HEK293 (cell line): ENCODE results near the gene TSR3.

ENCODE experiments used
- CTCF ChIA-PET: fragments of 350-600 bp; formaldehyde crosslinking; extraction: SDS; loops from one replicate; lab custom pipeline; 2021; ENCODE audit warnings: antibody characterized with exemption; lab: Yijun Ruan, JAX
- POLR2A ChIA-PET: fragments of 300-600 bp; formaldehyde crosslinking; extraction: SDS; loops from one replicate; lab custom pipeline; 2020; ENCODE audit warnings: antibody characterized with exemption, inconsistent platforms; lab: Yijun Ruan, JAX
- H3K27ac ChIP-seq: fragments of 200-500 bp; sonication (Bioruptor generic); 2 replicates; pipeline ENCODE4 v1.5.1; 2014; ENCODE audit warnings: low read depth, low read length, control low read depth, inconsistent platforms; ENCODE audit errors: extremely low read depth
- H3K36me3 ChIP-seq, 2 experiments: fragments of 200-500 bp in 1 of 2; sonication (Bioruptor generic) in 1 of 2; 1 replicate in 1 of 2; 2 replicates in 1 of 2; pipeline ENCODE4 v1.5.1; 2014 to 2017; ENCODE audit warnings: inconsistent platforms in 2 of 2, low read length in 2 of 2; ENCODE audit not compliant: control insufficient read depth in 2 of 2, insufficient read depth in 1 of 2
- H3K4me1 ChIP-seq: fragments of 200-500 bp; sonication (Bioruptor generic); 2 replicates; pipeline ENCODE4 v1.5.1; 2014; ENCODE audit warnings: mild to moderate bottlenecking, low read length, inconsistent platforms; ENCODE audit not compliant: control insufficient read depth, insufficient read depth
- H3K4me3 ChIP-seq: 2 replicates; pipeline ENCODE4 v1.5.1; 2011; ENCODE audit warnings: low read depth, mild to moderate bottlenecking, control low read depth, low read length, moderate library complexity
- H3K9me3 ChIP-seq: fragments of 200-500 bp; sonication (Bioruptor generic); 2 replicates; pipeline ENCODE4 v1.5.1; 2014; ENCODE audit warnings: low read depth, low read length, inconsistent platforms; ENCODE audit not compliant: control insufficient read depth, insufficient read depth
- FEZF1 ChIP-seq: fragments of 450-650 bp; formaldehyde crosslinking; IDR thresholded peaks from 2 replicates; pipeline ENCODE4 v1.5.1; 2016; ENCODE audit warnings: missing biosample characterization, missing genetic modification characterization
- HIC1 ChIP-seq: fragments of 450-650 bp; formaldehyde crosslinking; IDR thresholded peaks from 2 replicates; pipeline ENCODE4 v1.5.1; 2016; ENCODE audit warnings: missing biosample characterization, missing genetic modification characterization
- HOXD13 ChIP-seq: sonication (generic); formaldehyde crosslinking; IDR thresholded peaks from 2 replicates; pipeline ENCODE4 v1.8.0; 2022; ENCODE audit warnings: missing genetic modification reagents, borderline replicate concordance
- KLF1 ChIP-seq: fragments of 450-650 bp; formaldehyde crosslinking; IDR thresholded peaks from 2 replicates; pipeline ENCODE4 v1.5.1; 2016; ENCODE audit warnings: missing biosample characterization, missing genetic modification characterization
- PATZ1 ChIP-seq: fragments of 450-650 bp; formaldehyde crosslinking; IDR thresholded peaks from 2 replicates; pipeline ENCODE4 v1.5.1; 2016; ENCODE audit warnings: missing biosample characterization, missing genetic modification characterization
- RBAK ChIP-seq: fragments of 450-650 bp; formaldehyde crosslinking; IDR thresholded peaks from 2 replicates; pipeline ENCODE4 v1.5.1; 2016; ENCODE audit warnings: missing biosample characterization, missing genetic modification characterization
- SP3 ChIP-seq: fragments of 450-650 bp; formaldehyde crosslinking; IDR thresholded peaks from 2 replicates; pipeline ENCODE4 v1.5.1; 2016; ENCODE audit warnings: missing biosample characterization, missing genetic modification characterization
- YY2 ChIP-seq: fragments of 450-650 bp; formaldehyde crosslinking; IDR thresholded peaks from 2 replicates; pipeline ENCODE4 v1.5.1; 2016; ENCODE audit warnings: missing biosample characterization, missing genetic modification characterization
- ZNF112 ChIP-seq: fragments of 450-650 bp; formaldehyde crosslinking; IDR thresholded peaks from 2 replicates; pipeline ENCODE4 v1.5.0; 2017; ENCODE audit warnings: missing biosample characterization, missing genetic modification characterization
- ZNF146 ChIP-seq: fragments of 450-650 bp; formaldehyde crosslinking; IDR thresholded peaks from 2 replicates; pipeline ENCODE4 v1.5.1; 2016; ENCODE audit warnings: missing biosample characterization, missing genetic modification characterization
- ZNF157 ChIP-seq: fragments of 450-650 bp; formaldehyde crosslinking; IDR thresholded peaks from 2 replicates; pipeline ENCODE4 v1.5.1; 2016; ENCODE audit warnings: missing biosample characterization, missing genetic modification characterization
- ZNF274 ChIP-seq, 2 experiments: fragments of 200-500 bp in 1 of 2; fragments of 450-650 bp in 1 of 2; sonication (Bioruptor generic) in 1 of 2; formaldehyde crosslinking in 1 of 2; IDR thresholded peaks; 2 replicates each; pipeline versions ENCODE4 v1.5.1 to v1.6.1; 2014 to 2016; ENCODE audit warnings: borderline replicate concordance in 1 of 2, inconsistent platforms in 1 of 2, low read length in 1 of 2, missing biosample characterization in 1 of 2, missing genetic modification characterization in 1 of 2
- ZNF311 ChIP-seq: fragments of 450-650 bp; formaldehyde crosslinking; IDR thresholded peaks from 2 replicates; pipeline ENCODE4 v1.5.1; 2017; ENCODE audit warnings: missing biosample characterization, missing genetic modification characterization, borderline replicate concordance
- ZNF362 ChIP-seq: fragments of 450-650 bp; formaldehyde crosslinking; IDR thresholded peaks from 2 replicates; pipeline ENCODE4 v1.5.1; 2016; ENCODE audit warnings: missing biosample characterization, missing genetic modification characterization
- ZNF629 ChIP-seq: fragments of 450-650 bp; formaldehyde crosslinking; IDR thresholded peaks from 2 replicates; pipeline ENCODE4 v1.5.1; 2017; ENCODE audit warnings: missing biosample characterization, missing genetic modification characterization
- TF ChIP-seq, protein P1 (sequence below): fragments of 450-650 bp; formaldehyde crosslinking; IDR thresholded peaks from 2 replicates; pipeline ENCODE4 v1.5.1; 2016; ENCODE audit warnings: missing biosample characterization, missing genetic modification characterization

The TSR3 gene

DNA sequence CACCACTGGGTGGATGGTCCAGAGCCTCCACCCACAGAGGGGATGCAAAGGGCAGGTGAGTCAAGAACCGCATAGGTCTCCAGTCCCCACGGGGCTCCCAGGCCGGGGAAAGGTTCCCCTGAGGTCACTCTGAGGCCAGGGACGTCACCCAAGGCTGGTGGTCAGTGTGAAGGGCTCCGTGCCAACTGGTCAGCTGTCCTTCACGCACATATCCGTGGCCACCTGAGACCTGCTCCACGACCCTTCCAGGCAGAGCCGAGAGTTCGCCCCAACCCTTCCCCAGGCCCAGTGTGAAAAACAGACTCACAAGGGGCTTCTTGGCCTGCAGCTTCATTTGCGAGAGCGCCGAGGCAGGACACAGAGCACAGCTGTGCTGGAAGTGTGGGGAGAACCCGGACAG, 2.8 kb downstream of the TSR3 start:
- TF ChIP-seq ZNF157 (tag by site-specific recombination) = no peak
- no peak for TF ChIP-seq YY2 (tag by site-specific recombination)
- TF ChIP-seq SP3 (tag by site-specific recombination) = no peak
- TF ChIP-seq ZNF311 (tag by site-specific recombination) = no peak
- TF ChIP-seq ZNF362 = no peak
- no peak for TF ChIP-seq HIC1 (tag by site-specific recombination)
- H3K4me1 ChIP-seq = peaks cover 5% of the 10 kb centered on the region; the same call in 1 of the 2 replicates
- H3K4me3 ChIP-seq = no peak overlapping the region
- ChIA-PET CTCF (interaction anchor here (0.8 kb wide), 1 partner anchor 31 kb away, joined by 5 read pairs; no protein-coding TSS in a partner anchor), POLR2A (interaction anchor here (0.6 kb wide), 1 partner anchor 262 kb away, joined by 4 read pairs; no protein-coding TSS in a partner anchor)
- peaks cover 0 to 34% of the 10 kb centered on the region in 2 experiments; a peak in 1 of 3 replicates for H3K36me3 ChIP-seq
- no peak overlapping the region for H3K27ac ChIP-seq
- H3K9me3 ChIP-seq = no peaks in the 10 kb centered on the region

DNA sequence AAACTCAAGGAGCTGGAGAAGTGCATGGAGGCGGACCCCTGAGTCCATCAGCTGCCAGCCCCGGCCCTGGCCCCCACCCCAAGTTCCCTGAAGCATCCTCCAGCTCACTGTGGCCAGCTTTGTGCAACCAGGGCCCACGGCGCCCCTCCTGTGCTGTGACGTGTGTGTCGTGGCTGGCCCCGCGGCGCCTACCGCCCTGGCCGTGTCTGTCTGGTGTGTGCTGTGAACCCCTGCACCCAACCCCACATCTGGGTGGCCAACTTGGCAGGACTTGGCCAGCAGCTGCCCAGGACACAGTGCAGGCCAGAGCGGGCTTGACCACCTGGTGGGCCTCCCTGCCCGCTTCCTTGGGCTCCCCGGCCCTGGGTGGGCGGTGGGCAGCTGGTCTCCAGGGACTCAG, 3.2 kb downstream of the TSR3 start:
- no peaks in the 10 kb centered on the region for H3K9me3 ChIP-seq
- no peak overlapping the region for H3K27ac ChIP-seq
- POLR2A ChIA-PET = interaction anchor here (0.6 kb wide), 1 partner anchor 263 kb away, joined by 4 read pairs; no protein-coding TSS in a partner anchor
- H3K36me3 ChIP-seq = peaks cover 0 to 34% of the 10 kb centered on the region in 2 experiments; a peak in 1 of 3 replicates
- CTCF ChIA-PET = interaction anchor here (0.8 kb wide), 1 partner anchor 31 kb away, joined by 5 read pairs; no protein-coding TSS in a partner anchor
- peaks cover 5% of the 10 kb centered on the region; the same call in 1 of the 2 replicates for H3K4me1 ChIP-seq
- no peak for TF ChIP-seq ZNF274 (IDR thresholded peaks at IDR 0.05; ENCODE audit: low read length)
- no peak for TF ChIP-seq ZNF274 (tag by site-specific recombination; IDR thresholded peaks at IDR 0.05; ENCODE audit: borderline replicate concordance)
- no peak for TF ChIP-seq ZNF629 (tag by site-specific recombination)
- TF ChIP-seq, protein P1, sequence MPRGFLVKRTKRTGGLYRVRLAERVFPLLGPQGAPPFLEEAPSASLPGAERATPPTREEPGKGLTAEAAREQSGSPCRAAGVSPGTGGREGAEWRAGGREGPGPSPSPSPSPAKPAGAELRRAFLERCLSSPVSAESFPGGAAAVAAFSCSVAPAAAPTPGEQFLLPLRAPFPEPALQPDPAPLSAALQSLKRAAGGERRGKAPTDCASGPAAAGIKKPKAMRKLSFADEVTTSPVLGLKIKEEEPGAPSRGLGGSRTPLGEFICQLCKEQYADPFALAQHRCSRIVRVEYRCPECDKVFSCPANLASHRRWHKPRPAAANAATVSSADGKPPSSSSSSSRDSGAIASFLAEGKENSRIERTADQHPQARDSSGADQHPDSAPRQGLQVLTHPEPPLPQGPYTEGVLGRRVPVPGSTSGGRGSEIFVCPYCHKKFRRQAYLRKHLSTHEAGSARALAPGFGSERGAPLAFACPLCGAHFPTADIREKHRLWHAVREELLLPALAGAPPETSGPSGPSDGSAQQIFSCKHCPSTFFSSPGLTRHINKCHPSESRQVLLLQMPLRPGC (tag by site-specific recombination) = no peak
- TF ChIP-seq YY2 (tag by site-specific recombination) = no peak
- no peak for TF ChIP-seq HOXD13 (CRISPR knock-in tag)
- TF ChIP-seq RBAK (tag by site-specific recombination) = no peak
- no peak for TF ChIP-seq FEZF1 (tag by site-specific recombination)
- no peak for TF ChIP-seq PATZ1
- no peak for TF ChIP-seq ZNF112 (tag by site-specific recombination)
- TF ChIP-seq KLF1 (tag by site-specific recombination) = no peak
- TF ChIP-seq ZNF146 (tag by site-specific recombination) = no peak
- no peak overlapping the region for H3K4me3 ChIP-seq
